Endodermal cell (in vitro differentiated cells): ENCODE measurements around the gene MED14. TPM values are rescaled to one million over a fixed set of nuclear protein-coding genes. Genes with fewer than 3 reads are reported as not detected.

Source experiments
- DNase-seq: peaks from one replicate; pipeline ENCODE4 v3.0.0-alpha.2; 2017
- H3K27ac ChIP-seq: 2 replicates; pipeline ENCODE4 v1.5.1; 2013; ENCODE audit warnings: mild to moderate bottlenecking, low read depth, low read length, moderate library complexity
- H3K27me3 ChIP-seq: 2 replicates; pipeline ENCODE4 v1.6.1; 2013; ENCODE audit warnings: mild to moderate bottlenecking, low read length, moderate library complexity; ENCODE audit not compliant: insufficient read depth, control insufficient read depth, poor library complexity, severe bottlenecking
- H3K36me3 ChIP-seq: 2 replicates; pipeline ENCODE4 v1.7.0; 2013; ENCODE audit warnings: mild to moderate bottlenecking, low read length, moderate library complexity; ENCODE audit not compliant: control insufficient read depth, insufficient read depth
- H3K4me1 ChIP-seq: one replicate; pipeline ENCODE4 v1.7.0; 2013; ENCODE audit warnings: low read length; ENCODE audit not compliant: control insufficient read depth, insufficient read depth
- H3K4me3 ChIP-seq: 2 replicates; pipeline ENCODE4 v1.5.1; 2013; ENCODE audit warnings: mild to moderate bottlenecking, low read length, moderate library complexity
- H3K9ac ChIP-seq: 2 replicates; pipeline ENCODE4 v1.6.1; 2013; ENCODE audit warnings: mild to moderate bottlenecking, low read length, moderate library complexity; ENCODE audit not compliant: poor library complexity, severe bottlenecking; ENCODE audit errors: extremely low read depth
- H3K9me3 ChIP-seq: 2 replicates; pipeline ENCODE4 v1.6.1; 2013; ENCODE audit warnings: mild to moderate bottlenecking, low read length, moderate library complexity; ENCODE audit not compliant: control insufficient read depth
- H3K27ac Mint-ChIP-seq: 2 replicates; pipeline ENCODE4 v1.8.0; 2020; ENCODE audit warnings: mixed read lengths
- H3K27me3 Mint-ChIP-seq: 2 replicates; pipeline ENCODE4 v1.8.0; 2021; ENCODE audit warnings: mild to moderate bottlenecking, mixed read lengths; ENCODE audit not compliant: insufficient read depth
- H3K36me3 Mint-ChIP-seq: 2 replicates; pipeline ENCODE4 v1.8.0; 2020; ENCODE audit warnings: low read depth, mixed read lengths
- H3K4me1 Mint-ChIP-seq: 2 replicates; pipeline ENCODE4 v1.8.0; 2020; ENCODE audit warnings: mixed read lengths
- H3K4me3 Mint-ChIP-seq: 2 replicates; pipeline ENCODE4 v1.8.0; 2020; ENCODE audit warnings: mild to moderate bottlenecking, moderate library complexity, mixed read lengths
- H3K9me3 Mint-ChIP-seq: 2 replicates; pipeline ENCODE4 v1.8.0; 2020; ENCODE audit warnings: mild to moderate bottlenecking, mixed read lengths
- CTCF ChIP-seq: fragments of 200-600 bp; sonication (generic); conservative IDR thresholded peaks from 2 replicates; pipeline ENCODE4 v1.5.0; 2021; ENCODE audit warnings: antibody characterized with exemption, mild to moderate bottlenecking
- WGBS, 2 experiments: methylation state at CpG; one replicate each; pipeline versions ENCODE4 v1.1.5 to v1.1.7; 2013; ENCODE audit warnings: missing lambda C conversion rate in 2 of 2, mixed read lengths in 1 of 2; ENCODE audit not compliant: insufficient coverage in 1 of 2, insufficient read length in 1 of 2; 5-methylcytosine and 5-hydroxymethylcytosine counted together
- total RNA-seq, 2 donors: library from RNA; stranded (reverse); fragmentation: NEBNext Ultra II Directional in 1 of 2; extraction: Animal tissue kit (Norgen Biotek cat#: 25700) in 1 of 2; gene quantifications; 2 replicates in 1 of 2; 3 replicates in 1 of 2; pipeline ENCODE4 v1.2.1, GENCODE V29; 2021

Gene MED14
- total RNA-seq, 2 donors from 2014 or later, result 50.4 to 53.4 TPM

GRCh38 chrX:40727581-40728252, 7.6 kb downstream of the MED14 start:
- H3K27me3 ChIP-seq, result no peaks in the 10 kb centered on the region
- H3K27ac ChIP-seq, result no peak overlapping the region
- no peaks in the 10 kb centered on the region for H3K27me3 Mint-ChIP-seq
- no peak overlapping the region for H3K4me3 Mint-ChIP-seq
- no peak overlapping the region for H3K4me3 ChIP-seq
- DNase-seq, result no peak
- H3K4me1 ChIP-seq, result no peaks in the 10 kb centered on the region
- no peaks in the 10 kb centered on the region for H3K9me3 ChIP-seq
- H3K27ac Mint-ChIP-seq, result no peak overlapping the region
- TF ChIP-seq CTCF, result no peak
- peaks cover 20% of the 10 kb centered on the region for H3K4me1 Mint-ChIP-seq
- WGBS, 2 experiments, result 91 to 100% methylated on average over 1 to 6 of the region's 6 CpGs
- H3K9me3 Mint-ChIP-seq, result peaks cover 11% of the 10 kb centered on the region
- H3K36me3 ChIP-seq, result peaks cover 21% of the 10 kb centered on the region
- peaks cover 25% of the 10 kb centered on the region for H3K36me3 Mint-ChIP-seq
- H3K9ac ChIP-seq, result no peak overlapping the region

- no peaks in the 10 kb centered on the region for H3K4me1 ChIP-seq
- peaks cover 21% of the 10 kb centered on the region for H3K36me3 ChIP-seq
- Mint-ChIP-seq H3K4me1 (peaks cover 26% of the 10 kb centered on the region), H3K27me3 (no peaks in the 10 kb centered on the region), H3K27ac (no peak overlapping the region), H3K36me3 (peaks cover 25% of the 10 kb centered on the region), H3K9me3 (peaks cover 8% of the 10 kb centered on the region), H3K4me3 (no peak overlapping the region)
- DNase-seq, result no peak
- no peak overlapping the region for H3K9ac ChIP-seq
- no peak overlapping the region for H3K27ac ChIP-seq
- no peaks in the 10 kb centered on the region for H3K9me3 ChIP-seq
- H3K4me3 ChIP-seq, result no peak overlapping the region
- TF ChIP-seq CTCF, result no peak
- no peaks in the 10 kb centered on the region for H3K27me3 ChIP-seq
These were observed 8.2 kb downstream of the MED14 start for GRCh38 chrX:40727093-40727492.

GRCh38 chrX:40722930-40723329, 12.4 kb downstream of the MED14 start:
- Histone ChIP-seq H3K27me3 (no peaks in the 10 kb centered on the region), H3K27ac (no peak overlapping the region), H3K4me1 (no peaks in the 10 kb centered on the region), H3K9me3 (no peaks in the 10 kb centered on the region), H3K36me3 (peaks cover 39% of the 10 kb centered on the region), H3K9ac (no peak overlapping the region), H3K4me3 (no peak overlapping the region)
- peaks cover 14% of the 10 kb centered on the region for H3K4me1 Mint-ChIP-seq
- 100% methylated on average over 1 of the region's 1 CpG; no CpG with 5 or more reads in 1 of the 2 experiments for WGBS, 2 experiments
- no peaks in the 10 kb centered on the region for H3K27me3 Mint-ChIP-seq
- H3K9me3 Mint-ChIP-seq, result peaks cover 15% of the 10 kb centered on the region
- H3K4me3 Mint-ChIP-seq, result no peak overlapping the region
- no peak for DNase-seq
- H3K27ac Mint-ChIP-seq, result no peak overlapping the region
- no peak for TF ChIP-seq CTCF
- H3K36me3 Mint-ChIP-seq, result peaks cover 39% of the 10 kb centered on the region
